ENCODE results near the gene PRR15L.
"Not testable (repeated sequence)": the region's sequence is repeated elsewhere in the genome, so short reads cannot be mapped to it uniquely, and the experiment has no call there.

The PRR15L gene

GRCh38 chr17:47935961-47936360, 21.7 kb downstream of the PRR15L start:
- no peak for TF ChIP-seq CTCF (IDR thresholded peaks at IDR 0.05)
- Histone ChIP-seq H3K27ac (no peak overlapping the region), H3K36me3 (peaks cover 2% of the 10 kb centered on the region), H3K9me3 (no peaks in the 10 kb centered on the region), H3K27me3 (no peaks in the 10 kb centered on the region), H3K4me1 (ENCODE audit: control insufficient read depth in 1 of 2, insufficient read depth in 1 of 2, low read depth in 1 of 2, low read length in 1 of 2) (peaks cover 3% of the 10 kb centered on the region in 2 experiments), H3K4me3 (ENCODE audit: low read depth in 1 of 2, low read length in 1 of 2) (no peak overlapping the region)

- H3K36me3 ChIP-seq; H3K4me3 ChIP-seq (ENCODE audit: low read depth in 1 of 2, low read length in 1 of 2); H3K9me3 ChIP-seq; H3K4me1 ChIP-seq (ENCODE audit: control insufficient read depth in 1 of 2, insufficient read depth in 1 of 2, low read depth in 1 of 2, low read length in 1 of 2); H3K27me3 ChIP-seq; H3K27ac ChIP-seq: not testable (repeated sequence)
These were observed 22.2 kb downstream of the PRR15L start for GRCh38 chr17:47935468-47935867.

GRCh38 chr17:47934856-47935255, 22.8 kb downstream of the PRR15L start:
- Histone ChIP-seq H3K36me3 (peaks cover 13% of the 10 kb centered on the region), H3K4me1 (ENCODE audit: control insufficient read depth in 1 of 2, insufficient read depth in 1 of 2, low read depth in 1 of 2, low read length in 1 of 2) (no peaks in the 10 kb centered on the region), H3K4me3 (ENCODE audit: low read depth in 1 of 2, low read length in 1 of 2) (no peak overlapping the region), H3K27me3 (no peaks in the 10 kb centered on the region), H3K9me3 (no peaks in the 10 kb centered on the region), H3K27ac (no peak overlapping the region)
- TF ChIP-seq CTCF (IDR thresholded peaks at IDR 0.05): no peak

GRCh38 chr17:47931848-47932247, 25.8 kb downstream of the PRR15L start:
- H3K4me1 ChIP-seq (ENCODE audit: control insufficient read depth in 1 of 2, insufficient read depth in 1 of 2, low read depth in 1 of 2, low read length in 1 of 2): no peaks in the 10 kb centered on the region
- no peaks in the 10 kb centered on the region for H3K27me3 ChIP-seq
- TF ChIP-seq CTCF (IDR thresholded peaks at IDR 0.05): no peak
- H3K9me3 ChIP-seq: no peaks in the 10 kb centered on the region
- H3K27ac ChIP-seq: no peak overlapping the region
- no peak overlapping the region for H3K4me3 ChIP-seq (ENCODE audit: low read depth in 1 of 2, low read length in 1 of 2)
- H3K36me3 ChIP-seq: peaks cover 43% of the 10 kb centered on the region

- Histone ChIP-seq H3K4me3 (ENCODE audit: low read depth in 1 of 2, low read length in 1 of 2) (no peak overlapping the region), H3K36me3 (peaks cover 67% of the 10 kb centered on the region), H3K9me3 (no peaks in the 10 kb centered on the region), H3K27ac (no peak overlapping the region), H3K4me1 (ENCODE audit: control insufficient read depth in 1 of 2, insufficient read depth in 1 of 2, low read depth in 1 of 2, low read length in 1 of 2) (no peaks in the 10 kb centered on the region), H3K27me3 (no peaks in the 10 kb centered on the region)
- TF ChIP-seq CTCF (IDR thresholded peaks at IDR 0.05): no peak
These were observed 28.3 kb downstream of the PRR15L start for GRCh38 chr17:47929218-47930000.

GRCh38 chr17:47928415-47928814, 29.3 kb downstream of the PRR15L start:
- Histone ChIP-seq H3K36me3 (peaks cover 77% of the 10 kb centered on the region), H3K27ac (no peak overlapping the region), H3K9me3 (no peaks in the 10 kb centered on the region), H3K4me1 (ENCODE audit: control insufficient read depth in 1 of 2, insufficient read depth in 1 of 2, low read depth in 1 of 2, low read length in 1 of 2) (no peaks in the 10 kb centered on the region), H3K4me3 (ENCODE audit: low read depth in 1 of 2, low read length in 1 of 2) (no peak overlapping the region), H3K27me3 (no peaks in the 10 kb centered on the region)
- no peak for TF ChIP-seq CTCF (IDR thresholded peaks at IDR 0.05)
